HG03045 (cell line): Measurements from ENCODE around the gene FOXO4.
"Not testable (repeated sequence)": the region's sequence is repeated elsewhere in the genome, so short reads cannot be mapped to it uniquely, and the experiment has no call there.

Experiments
- ATAC-seq: cut with Tn5 transposase; IDR thresholded peaks from one replicate; pipeline ENCODE4 v1.9.1; 2021; ENCODE audit warnings: mild to moderate bottlenecking, moderate library complexity; ENCODE audit not compliant: unreplicated experiment

Gene FOXO4, protein sequence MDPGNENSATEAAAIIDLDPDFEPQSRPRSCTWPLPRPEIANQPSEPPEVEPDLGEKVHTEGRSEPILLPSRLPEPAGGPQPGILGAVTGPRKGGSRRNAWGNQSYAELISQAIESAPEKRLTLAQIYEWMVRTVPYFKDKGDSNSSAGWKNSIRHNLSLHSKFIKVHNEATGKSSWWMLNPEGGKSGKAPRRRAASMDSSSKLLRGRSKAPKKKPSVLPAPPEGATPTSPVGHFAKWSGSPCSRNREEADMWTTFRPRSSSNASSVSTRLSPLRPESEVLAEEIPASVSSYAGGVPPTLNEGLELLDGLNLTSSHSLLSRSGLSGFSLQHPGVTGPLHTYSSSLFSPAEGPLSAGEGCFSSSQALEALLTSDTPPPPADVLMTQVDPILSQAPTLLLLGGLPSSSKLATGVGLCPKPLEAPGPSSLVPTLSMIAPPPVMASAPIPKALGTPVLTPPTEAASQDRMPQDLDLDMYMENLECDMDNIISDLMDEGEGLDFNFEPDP

DNA sequence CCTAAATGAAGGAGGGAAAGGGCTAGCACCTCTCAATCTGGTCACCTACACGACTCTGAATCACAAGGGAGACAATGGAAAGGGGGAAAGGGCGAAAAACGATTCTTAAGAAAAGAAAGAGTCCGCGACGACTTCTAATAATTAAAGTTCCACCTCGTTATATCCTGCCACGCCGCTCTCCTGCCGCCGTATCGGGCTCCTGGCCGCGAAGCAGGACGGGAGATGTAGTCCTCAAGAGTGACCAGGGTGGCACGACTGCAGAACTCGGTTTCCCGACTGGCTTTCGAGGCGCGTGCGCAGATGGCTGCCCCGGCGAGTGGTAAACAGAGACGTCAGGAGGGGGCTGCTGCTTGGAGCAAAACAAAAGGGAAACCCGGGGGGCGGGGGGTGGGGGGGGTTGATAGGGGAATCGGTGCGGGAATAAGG lies at the start of gene FOXO4:
TSS of gene FOXO4 (plus strand) at position 297 of the 426 bp plus-strand sequence. CDS start 678 bp downstream, outside the sequence.
- ATAC-seq = peak; percentile 92

DNA sequence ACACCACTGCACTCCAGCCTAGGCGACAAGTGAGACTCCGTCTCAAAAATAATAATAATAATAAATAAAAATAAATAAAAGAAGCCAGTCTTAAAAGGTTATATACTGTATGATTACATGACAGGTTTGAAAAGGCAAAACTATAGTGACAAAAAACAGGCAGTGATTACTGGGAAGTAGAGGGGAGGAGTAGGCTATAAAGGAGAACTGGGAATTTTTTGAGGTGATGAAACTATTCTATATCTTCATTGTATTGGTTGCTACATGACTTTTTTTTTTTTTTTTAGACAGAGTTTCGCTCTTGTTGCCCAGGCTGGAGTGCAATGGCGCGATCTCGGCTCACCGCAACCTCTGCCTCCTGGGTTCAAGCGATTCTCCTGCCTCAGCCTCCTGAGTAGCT lies 47.8 kb upstream of the FOXO4 start:
- ATAC-seq = not testable (repeated sequence)

DNA sequence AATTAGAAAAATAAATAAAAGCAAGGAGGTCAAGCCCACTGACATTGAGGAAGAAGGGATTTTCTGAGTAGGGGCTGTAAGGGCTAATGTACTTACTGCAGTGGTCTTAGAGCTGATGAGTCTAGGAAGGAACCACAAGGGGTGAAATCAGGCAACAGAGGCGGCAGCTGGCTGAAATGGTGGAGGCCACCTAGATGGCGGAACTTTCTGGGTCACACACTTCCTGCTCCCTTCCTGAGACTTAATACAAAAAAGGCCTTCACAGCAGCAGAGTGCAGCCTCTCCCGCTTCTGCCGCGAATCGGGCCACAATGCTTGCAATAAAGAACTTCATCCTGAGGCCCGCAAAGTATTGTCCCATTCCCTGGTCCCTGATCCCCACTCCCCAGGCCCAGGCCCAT lies 42.9 kb upstream of the FOXO4 start:
- peak; percentile 18 for ATAC-seq

DNA sequence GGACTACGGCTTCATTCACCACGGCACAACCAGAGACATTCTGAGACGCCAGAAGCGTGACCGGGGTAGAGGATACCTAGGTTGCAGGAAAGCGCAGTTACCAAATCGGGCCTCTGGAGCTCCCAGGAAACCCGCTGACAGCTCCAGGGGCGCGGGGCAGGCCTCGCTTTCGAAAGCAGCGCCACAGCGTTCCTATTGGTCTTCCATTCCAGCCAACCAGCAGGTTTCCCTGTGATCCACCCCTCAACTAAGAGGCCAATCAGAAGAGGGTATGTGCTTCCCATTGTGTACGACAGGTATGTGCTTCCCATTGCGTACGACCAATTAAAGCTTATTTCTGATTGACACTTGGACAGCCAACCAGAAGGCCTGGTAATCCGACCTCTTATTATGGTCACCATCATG lies 42.4 kb upstream of the FOXO4 start:
- ATAC-seq = peak; percentile 99

DNA sequence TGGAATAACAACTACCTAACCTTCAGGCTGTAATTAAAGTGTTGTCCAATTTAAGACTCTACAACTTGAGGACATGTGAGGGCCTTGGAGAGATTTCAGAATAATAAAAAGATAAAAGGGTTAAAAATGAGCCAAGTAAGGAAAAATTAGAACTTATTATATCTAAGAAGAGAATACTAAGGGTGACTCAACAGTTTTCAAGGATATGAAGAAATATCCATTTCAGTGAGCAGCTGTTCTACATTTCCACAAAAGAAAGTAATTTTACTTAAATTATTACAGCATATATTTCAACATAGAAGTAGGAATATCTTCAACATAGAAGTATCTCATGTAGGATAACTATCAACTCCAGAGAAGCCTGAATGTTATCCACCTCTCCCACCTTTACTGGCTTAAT lies 38.8 kb upstream of the FOXO4 start:
- ATAC-seq = no peak

DNA sequence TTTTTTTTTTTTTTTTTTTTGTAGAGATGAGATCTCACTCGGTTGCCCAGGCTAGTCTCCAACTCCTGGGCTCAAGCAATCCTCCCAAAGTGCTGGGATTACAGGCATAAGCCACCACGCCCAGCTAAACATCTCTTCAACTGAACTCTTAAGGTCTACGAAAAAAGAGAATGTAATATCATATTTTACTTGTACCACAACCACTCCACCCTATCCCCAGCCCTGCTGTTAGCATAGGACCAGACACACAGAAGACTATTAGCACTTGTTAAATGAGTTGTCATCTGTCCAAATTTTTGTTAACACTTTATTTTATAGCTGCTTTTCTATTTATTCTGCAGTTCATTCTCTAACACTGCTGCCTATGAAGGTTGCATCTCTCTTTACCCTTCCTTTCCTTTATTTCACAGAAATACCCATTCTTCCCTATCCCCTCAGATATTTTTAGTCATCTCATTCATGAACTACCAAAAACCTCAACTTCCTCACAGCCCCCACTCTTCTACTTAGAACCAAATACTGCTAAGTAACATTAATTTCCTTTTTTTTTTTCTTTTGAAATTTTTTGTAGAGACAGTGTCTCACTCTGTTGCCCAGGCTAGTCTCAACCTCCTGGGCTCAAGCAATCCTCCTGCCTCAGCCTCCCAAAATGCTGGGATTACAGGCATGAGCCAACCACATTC lies 37.7 kb upstream of the FOXO4 start:
- ATAC-seq = no peak

DNA sequence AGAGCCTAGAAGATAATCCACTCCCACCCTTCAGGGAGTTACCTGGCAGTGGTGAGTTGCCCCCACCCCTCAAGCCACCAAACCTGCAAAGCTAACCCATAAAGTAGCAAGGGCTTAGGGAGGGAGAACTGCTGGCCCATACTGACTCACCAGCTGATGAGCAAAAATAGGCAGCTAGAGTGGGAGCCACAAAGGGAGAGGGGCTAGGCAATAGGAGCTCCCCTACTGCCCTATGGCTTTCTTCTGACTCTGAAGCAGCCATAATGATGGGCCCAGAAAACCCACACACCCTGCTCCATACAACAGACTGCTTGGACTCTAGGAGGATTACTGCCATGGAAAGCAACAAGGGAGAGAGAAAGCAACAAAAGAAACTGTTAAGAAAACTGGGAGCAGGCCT lies 35.5 kb upstream of the FOXO4 start:
- no peak for ATAC-seq

DNA sequence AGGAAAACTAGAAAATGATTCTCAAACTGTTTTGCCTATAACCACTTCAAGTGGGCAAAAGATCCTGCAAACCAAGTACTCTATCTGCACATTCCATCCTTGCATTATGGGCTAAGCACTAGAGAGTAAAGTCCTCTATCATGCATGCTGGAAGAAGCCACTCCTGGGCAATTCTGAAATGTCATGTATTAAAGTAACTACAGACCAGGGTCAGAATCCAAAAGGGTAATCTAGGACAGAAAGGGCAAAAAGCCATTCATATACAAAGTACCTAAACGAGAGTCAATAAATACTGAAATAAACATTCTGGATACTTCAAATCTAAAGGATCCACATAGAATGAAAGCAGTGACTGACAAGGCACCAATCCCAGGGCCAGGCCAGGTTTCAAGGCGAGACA lies 28.6 kb upstream of the FOXO4 start:
- no peak for ATAC-seq

DNA sequence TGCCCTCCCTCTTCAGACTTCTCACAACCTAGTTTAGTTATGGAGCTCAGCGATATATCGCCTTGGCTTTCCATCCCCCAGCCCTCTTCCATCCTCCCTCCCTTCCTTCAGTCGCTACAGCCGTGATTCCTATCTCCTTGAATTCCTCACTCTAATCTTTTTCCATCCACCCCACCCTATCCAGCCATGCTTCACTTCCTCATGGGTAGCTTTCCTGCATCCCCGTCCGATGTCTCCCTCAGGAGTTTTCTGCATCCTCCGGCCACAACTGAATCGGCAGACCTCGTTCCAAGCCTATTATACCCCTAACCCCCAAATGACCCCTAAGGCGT lies 28.0 kb upstream of the FOXO4 start:
- no peak for ATAC-seq

DNA sequence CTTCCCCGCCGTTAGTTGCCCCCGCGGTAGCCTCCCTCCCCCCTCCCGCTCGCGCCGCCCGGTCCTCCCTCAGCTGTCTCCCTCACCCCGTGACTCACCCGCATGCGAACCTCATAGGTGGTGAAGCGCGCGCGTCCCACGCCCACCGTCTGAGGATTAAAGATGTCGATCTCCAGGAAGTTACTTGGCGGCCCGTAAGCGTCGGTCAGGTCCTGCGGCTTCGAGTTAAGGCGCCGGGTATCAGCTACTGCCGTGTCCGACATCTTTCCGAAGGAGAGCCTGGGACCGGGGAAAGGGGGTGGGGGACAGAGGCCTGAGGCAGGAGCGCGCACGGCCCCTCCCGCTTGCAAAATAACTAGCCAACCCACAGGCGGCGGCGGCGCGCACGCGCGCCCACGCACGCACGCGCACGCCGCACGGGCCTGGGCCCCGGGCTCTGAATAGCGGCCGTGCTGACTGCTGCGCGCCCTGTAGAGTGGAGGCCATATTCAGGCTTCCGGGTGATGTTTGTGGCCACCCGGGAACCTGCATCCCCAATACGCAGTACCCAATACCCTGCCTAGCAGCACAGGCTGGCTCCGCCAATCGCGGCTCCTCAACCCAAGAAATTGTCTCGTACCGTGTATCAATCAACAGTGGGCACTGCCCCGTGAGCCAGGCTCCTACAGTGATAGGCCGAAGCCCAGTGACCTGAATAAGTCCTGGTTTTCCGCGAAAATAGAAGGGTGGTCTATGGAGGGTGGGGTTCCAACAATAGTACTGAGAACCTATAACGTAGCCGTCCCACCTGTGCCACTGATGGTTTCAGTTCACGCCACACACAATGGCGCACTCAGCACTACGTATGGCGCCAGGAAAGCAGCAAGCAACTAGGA lies 27.4 kb upstream of the FOXO4 start, which contains the start of gene SNX12:
TSS of gene SNX12 (minus strand) at position 291 of the 875 bp plus-strand sequence. CDS start at position 263, 28 bp downstream.
- ATAC-seq = peak; percentile 95

DNA sequence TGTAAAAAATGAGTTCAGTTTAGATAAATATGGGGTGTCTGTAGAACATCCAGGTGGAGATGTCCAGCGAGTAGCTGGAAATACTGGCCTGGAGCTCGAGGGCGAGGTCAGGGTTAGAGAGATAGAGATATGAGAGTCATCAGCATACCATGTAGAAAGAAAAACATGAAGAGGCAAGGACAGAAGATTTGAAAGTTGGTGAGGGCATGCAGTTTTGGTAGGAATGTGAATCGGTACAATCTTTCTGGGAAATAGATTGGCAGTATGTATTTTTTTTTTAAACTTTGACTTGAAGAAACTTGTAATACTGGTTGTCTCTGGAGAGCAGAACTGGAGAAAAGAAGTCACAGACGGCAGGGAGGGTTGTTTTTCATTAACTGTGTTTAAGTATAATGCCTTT lies 25.1 kb upstream of the FOXO4 start:
- no peak for ATAC-seq

DNA sequence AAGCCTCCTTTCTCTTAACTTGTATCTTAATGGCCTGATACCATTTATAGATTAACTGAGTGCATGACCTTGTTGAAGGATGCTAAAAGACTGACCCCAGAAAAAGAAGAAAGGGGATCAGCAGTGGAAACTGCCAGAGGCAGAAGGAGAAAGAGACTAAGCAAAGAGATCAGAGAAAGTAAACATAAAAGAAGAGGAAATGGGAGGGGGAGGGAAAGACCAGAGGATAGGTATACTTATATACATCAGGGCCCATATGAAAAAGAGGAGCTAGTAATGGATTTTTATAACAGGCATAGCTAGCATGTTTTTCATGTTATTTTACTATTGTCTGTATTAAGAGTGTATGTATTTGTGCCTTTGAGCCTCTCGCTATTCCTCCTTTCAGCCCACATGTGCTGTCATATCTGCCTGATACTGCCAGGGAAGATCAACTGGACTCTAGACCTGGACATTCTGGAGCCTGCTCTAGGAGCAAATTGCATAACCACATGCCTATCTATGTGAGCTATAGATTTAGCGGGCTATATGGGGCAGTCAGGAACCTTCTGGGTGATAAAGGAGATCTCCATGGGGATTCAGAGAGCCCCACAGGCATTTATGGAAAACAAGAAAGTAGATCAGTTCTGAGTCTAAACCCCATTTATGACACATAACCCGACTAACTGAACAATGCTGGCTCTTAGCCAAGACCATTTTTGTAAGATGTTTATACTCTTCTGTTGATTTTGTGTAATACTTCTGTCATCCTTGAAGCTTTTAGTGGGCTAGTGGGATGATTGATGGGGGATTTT lies 14.1 kb upstream of the FOXO4 start:
- ATAC-seq = no peak

DNA sequence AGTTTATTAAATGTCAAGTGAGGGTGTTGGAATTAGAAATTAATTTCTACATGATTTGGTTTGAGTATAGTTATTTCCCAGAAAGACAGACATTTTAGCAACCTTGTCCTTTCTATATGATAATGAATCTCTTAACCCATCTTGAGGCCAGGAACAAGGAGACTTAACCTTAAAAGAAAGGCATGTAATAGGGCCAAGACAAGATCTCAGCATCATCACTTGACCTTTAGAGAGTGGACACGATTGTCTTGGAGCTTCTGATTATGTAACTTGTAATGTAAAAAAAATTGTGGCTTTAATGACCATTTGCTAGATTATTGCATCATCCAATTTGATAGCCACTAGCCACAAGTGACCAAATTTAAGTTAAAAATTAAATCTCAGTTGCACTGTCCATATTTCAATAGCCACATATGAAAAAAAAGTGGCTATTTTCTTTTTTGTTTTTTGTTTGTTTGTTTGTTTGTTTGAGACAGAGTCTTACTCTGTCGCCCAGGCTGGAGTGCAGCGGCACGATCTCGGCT lies 13.5 kb upstream of the FOXO4 start:
- no peak for ATAC-seq

DNA sequence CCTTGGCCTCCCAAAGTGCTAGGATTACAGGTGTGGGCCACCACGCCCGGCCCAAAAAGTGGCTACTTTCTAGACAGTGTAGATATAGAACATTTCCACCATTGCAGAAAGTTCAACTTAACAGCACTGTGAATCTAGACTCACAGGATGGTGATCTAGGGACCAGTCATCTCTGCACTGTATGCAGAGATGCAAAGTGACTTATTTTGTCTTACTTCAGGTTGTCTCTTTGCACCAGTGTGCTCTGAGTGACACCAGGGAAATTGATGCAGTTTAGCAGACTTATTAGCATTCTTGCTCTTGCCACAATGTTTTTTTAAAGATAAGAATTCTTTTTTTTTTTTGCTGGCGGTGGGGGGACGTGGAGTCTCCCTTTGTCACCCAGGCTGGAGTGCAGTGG lies 12.8 kb upstream of the FOXO4 start:
- ATAC-seq = no peak

DNA sequence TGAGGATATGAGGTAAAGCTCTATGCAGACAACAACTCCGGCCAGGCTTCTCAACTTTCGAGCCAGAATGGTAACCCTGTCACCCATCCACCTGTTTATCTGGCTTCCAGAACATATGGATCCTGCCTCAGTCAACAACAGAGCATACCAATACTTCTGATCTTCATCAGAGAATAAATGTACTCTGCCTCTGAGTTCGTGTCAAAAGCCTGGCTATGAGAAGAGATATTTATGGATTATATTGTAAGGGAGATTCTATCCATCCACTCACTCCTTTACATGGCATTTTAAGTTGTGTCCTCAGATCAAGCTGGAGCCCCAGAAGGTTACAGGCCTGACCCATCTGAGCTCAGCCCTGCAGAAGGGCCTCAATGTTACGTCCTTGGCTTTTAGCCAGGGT lies 9.8 kb upstream of the FOXO4 start:
- ATAC-seq = no peak

DNA sequence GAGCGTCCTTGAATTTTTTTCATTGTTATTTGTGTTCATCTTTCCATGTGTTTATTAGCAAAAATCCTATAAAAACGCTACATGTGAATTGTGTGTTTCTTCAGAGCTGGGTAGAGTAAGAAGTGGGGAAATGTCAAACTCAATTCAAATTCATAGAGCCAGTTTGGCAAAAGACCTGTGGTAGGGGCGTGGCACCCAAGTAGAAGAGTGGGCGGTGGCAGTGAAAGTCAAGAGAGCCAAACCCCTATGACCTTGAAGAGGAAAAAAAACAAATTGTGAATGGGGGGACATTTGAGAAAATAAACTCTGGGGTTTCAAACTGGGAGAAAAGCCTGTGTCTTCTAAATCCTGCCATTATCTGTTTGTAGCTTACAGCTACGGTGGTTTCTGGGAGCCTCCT lies 4.4 kb upstream of the FOXO4 start:
- no peak for ATAC-seq

DNA sequence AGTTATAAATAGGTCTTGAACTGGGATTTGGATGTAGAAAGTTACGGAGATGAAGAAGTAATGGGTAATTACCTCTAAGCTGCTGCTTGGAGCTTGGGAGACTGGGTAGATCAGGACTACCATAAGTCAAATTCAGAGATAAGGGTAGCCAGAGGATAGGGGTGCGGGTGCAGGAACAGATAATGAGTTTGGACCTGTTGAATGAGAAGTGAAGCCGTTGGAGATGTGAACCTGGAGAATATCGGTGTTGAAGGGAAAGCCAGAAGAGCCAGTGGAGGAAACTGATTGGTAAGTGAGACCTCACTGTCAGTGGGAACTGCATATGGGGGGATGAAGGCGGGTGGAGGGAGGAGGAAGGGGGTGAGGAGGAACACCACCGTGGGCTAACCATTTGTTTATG lies 618 bp upstream of the FOXO4 start:
- no peak for ATAC-seq

DNA sequence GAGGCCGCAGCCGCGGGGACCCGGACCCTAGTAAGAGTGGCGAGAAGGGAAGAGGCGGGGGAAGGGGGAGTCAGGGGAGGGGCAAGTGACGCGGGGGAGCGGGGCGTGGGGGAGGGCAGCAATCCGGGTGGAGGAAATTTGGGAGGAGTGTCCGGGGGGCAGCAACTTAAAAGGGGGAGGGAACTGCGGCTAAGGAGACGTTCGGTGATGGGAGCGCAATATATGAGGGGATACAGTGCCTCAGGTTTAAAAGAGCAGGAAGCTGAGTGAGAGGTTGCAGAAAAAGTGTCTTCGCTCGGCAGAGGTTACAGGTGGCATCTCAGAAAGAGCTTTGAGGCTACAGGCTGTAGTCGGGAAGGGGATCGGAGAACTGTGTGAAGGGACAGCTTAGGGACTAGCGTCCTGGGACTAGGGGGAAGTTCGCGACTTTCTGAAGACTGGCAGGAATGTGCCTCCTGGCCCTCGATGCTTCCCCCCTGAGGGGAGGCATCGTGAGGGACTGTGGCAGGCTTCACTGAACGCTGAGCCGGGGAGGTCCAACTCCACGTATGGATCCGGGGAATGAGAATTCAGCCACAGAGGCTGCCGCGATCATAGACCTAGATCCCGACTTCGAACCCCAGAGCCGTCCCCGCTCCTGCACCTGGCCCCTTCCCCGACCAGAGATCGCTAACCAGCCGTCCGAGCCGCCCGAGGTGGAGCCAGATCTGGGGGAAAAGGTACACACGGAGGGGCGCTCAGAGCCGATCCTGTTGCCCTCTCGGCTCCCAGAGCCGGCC lies 519 bp downstream of the FOXO4 start:
- ATAC-seq = no peak

DNA sequence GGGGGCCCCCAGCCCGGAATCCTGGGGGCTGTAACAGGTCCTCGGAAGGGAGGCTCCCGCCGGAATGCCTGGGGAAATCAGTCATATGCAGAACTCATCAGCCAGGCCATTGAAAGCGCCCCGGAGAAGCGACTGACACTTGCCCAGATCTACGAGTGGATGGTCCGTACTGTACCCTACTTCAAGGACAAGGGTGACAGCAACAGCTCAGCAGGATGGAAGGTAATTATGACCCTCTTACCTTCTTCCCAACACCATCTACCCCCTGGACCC lies 1.0 kb downstream of the FOXO4 start:
- ATAC-seq = no peak

DNA sequence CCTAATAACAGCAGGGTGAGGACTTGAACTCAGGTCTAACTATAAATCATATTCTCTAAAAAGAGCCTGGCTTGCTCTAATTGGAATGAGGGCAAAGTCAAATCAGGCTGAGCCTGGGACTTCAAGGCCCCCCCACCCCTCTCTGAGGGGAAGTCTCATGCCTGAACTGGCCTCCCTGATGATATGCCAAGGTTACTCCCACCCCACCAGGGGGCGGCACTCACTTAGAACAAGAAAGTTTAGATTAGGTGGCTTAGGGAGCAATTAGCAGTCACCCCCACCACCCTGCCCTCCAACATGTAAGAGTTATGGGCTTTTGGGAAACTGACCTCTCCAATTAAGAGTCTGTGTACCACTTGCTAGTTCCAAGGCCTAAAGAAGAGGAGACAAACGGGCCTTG lies 2.7 kb downstream of the FOXO4 start:
- no peak for ATAC-seq
